H9 (cell line): Measurements from ENCODE around the gene OR4S2. TPM values are rescaled to one million over a fixed set of nuclear protein-coding genes. Genes with fewer than 3 reads are reported as not detected.

ENCODE experiments used
- DNase-seq: peaks from one replicate; pipeline ENCODE4 v3.0.0-alpha.2; 2017
- H2AFZ ChIP-seq: one replicate; pipeline ENCODE4 v1.6.1; 2013; ENCODE audit warnings: mild to moderate bottlenecking, low read length, control low read depth, moderate library complexity
- H2AK5ac ChIP-seq: 2 replicates; pipeline ENCODE4 v1.6.1; 2013; ENCODE audit warnings: low read length, control low read depth, mixed read lengths; ENCODE audit not compliant: insufficient read length
- H2BK120ac ChIP-seq: one replicate; pipeline ENCODE4 v1.6.1; 2013; ENCODE audit warnings: low read depth, mild to moderate bottlenecking, low read length, control low read depth, inconsistent platforms; ENCODE audit not compliant: poor library complexity, severe bottlenecking
- H2BK12ac ChIP-seq: 2 replicates; pipeline ENCODE4 v1.6.1; 2013; ENCODE audit warnings: low read length, control low read depth, mixed read lengths, low read depth; ENCODE audit not compliant: insufficient read length
- H2BK15ac ChIP-seq: 2 replicates; pipeline ENCODE4 v1.6.1; 2013; ENCODE audit warnings: low read depth, low read length, control low read depth
- H2BK20ac ChIP-seq: one replicate; pipeline ENCODE4 v1.6.1; 2013; ENCODE audit warnings: low read depth, mild to moderate bottlenecking, low read length, control low read depth, inconsistent platforms; ENCODE audit not compliant: poor library complexity, severe bottlenecking
- H2BK5ac ChIP-seq: 2 replicates; pipeline ENCODE4 v1.6.1; 2013; ENCODE audit warnings: low read length, control low read depth, mixed read lengths; ENCODE audit not compliant: insufficient read length
- H3K14ac ChIP-seq: 2 replicates; pipeline ENCODE4 v1.6.1; 2013; ENCODE audit warnings: low read length, control low read depth; ENCODE audit not compliant: insufficient read depth
- H3K18ac ChIP-seq: 2 replicates; pipeline ENCODE4 v1.6.1; 2013; ENCODE audit warnings: low read depth, mild to moderate bottlenecking, mixed read lengths, low read length, control low read depth; ENCODE audit not compliant: insufficient read length
- H3K23ac ChIP-seq: 2 replicates; pipeline ENCODE4 v1.6.1; 2013; ENCODE audit warnings: low read length, control low read depth, mixed read lengths, low read depth; ENCODE audit not compliant: insufficient read length
- H3K23me2 ChIP-seq: 2 replicates; pipeline ENCODE4 v1.6.1; 2013; ENCODE audit warnings: low read depth, mild to moderate bottlenecking, mixed read lengths, low read length, control low read depth; ENCODE audit not compliant: insufficient read length, poor library complexity, severe bottlenecking
- H3K27ac ChIP-seq: 2 replicates; pipeline ENCODE4 v1.5.1; 2013; ENCODE audit warnings: low read length, control low read depth, mixed read lengths, low read depth; ENCODE audit not compliant: insufficient read length
- H3K27me3 ChIP-seq: 2 replicates; pipeline ENCODE4 v1.6.1; 2013; ENCODE audit warnings: low read length, control low read depth, inconsistent platforms; ENCODE audit not compliant: insufficient read depth
- H3K4ac ChIP-seq: 2 replicates; pipeline ENCODE4 v1.6.1; 2013; ENCODE audit warnings: low read depth, mild to moderate bottlenecking, control low read depth, inconsistent platforms, low read length, moderate library complexity
- H3K4me1 ChIP-seq: 2 replicates; pipeline ENCODE4 v1.6.1; 2013; ENCODE audit warnings: low read length, control low read depth, inconsistent platforms; ENCODE audit not compliant: insufficient read depth
- H3K4me2 ChIP-seq: 2 replicates; pipeline ENCODE4 v1.6.1; 2013; ENCODE audit warnings: low read length, control low read depth, mixed read lengths; ENCODE audit not compliant: insufficient read length, insufficient read depth
- H3K56ac ChIP-seq: 2 replicates; pipeline ENCODE4 v1.6.1; 2013; ENCODE audit warnings: low read depth, mild to moderate bottlenecking, mixed read lengths, low read length, control low read depth; ENCODE audit not compliant: insufficient read length
- H3K79me1 ChIP-seq: 2 replicates; pipeline ENCODE4 v1.6.1; 2013; ENCODE audit warnings: low read depth, mild to moderate bottlenecking, moderate library complexity, low read length, control low read depth, inconsistent platforms; ENCODE audit not compliant: insufficient read depth, poor library complexity, severe bottlenecking
- H3K79me2 ChIP-seq: 2 replicates; pipeline ENCODE4 v1.6.1; 2013; ENCODE audit warnings: low read length, control low read depth, inconsistent platforms; ENCODE audit not compliant: insufficient read depth
- H3K9ac ChIP-seq: 2 replicates; pipeline ENCODE4 v1.6.1; 2013; ENCODE audit warnings: low read length, control low read depth, mixed read lengths; ENCODE audit not compliant: insufficient read length; ENCODE audit errors: extremely low read depth
- H3K9me3 ChIP-seq: one replicate; pipeline ENCODE4 v1.6.1; 2013; ENCODE audit warnings: low read depth, low read length, inconsistent platforms; ENCODE audit not compliant: control insufficient read depth
- H3T11ph ChIP-seq: one replicate; pipeline ENCODE4 v1.6.1; 2013; ENCODE audit warnings: mild to moderate bottlenecking, low read length, control low read depth, inconsistent platforms
- H4K20me1 ChIP-seq: one replicate; pipeline ENCODE4 v1.6.1; 2013; ENCODE audit not compliant: control insufficient read depth, insufficient read length, insufficient read depth
- H4K5ac ChIP-seq: 2 replicates; pipeline ENCODE4 v1.6.1; 2013; ENCODE audit warnings: low read depth, mild to moderate bottlenecking, mixed read lengths, low read length, control low read depth; ENCODE audit not compliant: insufficient read length
- H4K8ac ChIP-seq: replicated peaks from 2 replicates; pipeline ENCODE4 v1.6.1; 2013; ENCODE audit warnings: low read length, control low read depth, mixed read lengths, low read depth; ENCODE audit not compliant: insufficient read length
- H4K91ac ChIP-seq: 2 replicates; pipeline ENCODE4 v1.6.1; 2013; ENCODE audit warnings: low read depth, mild to moderate bottlenecking, moderate library complexity, mixed read lengths, low read length, control low read depth; ENCODE audit not compliant: insufficient read length
- H3K27ac Mint-ChIP-seq, 3 experiments: 2 replicates in 2 of 3; 3 replicates in 1 of 3; pipeline ENCODE4 v1.8.0; 2020 to 2021; ENCODE audit warnings: mixed read lengths in 3 of 3, mild to moderate bottlenecking in 1 of 3, moderate library complexity in 1 of 3
- H3K27me3 Mint-ChIP-seq: 2 replicates; pipeline ENCODE4 v1.8.0; 2021; ENCODE audit warnings: low read depth, mild to moderate bottlenecking, moderate library complexity, mixed read lengths
- H3K36me3 Mint-ChIP-seq, 3 experiments: 2 replicates in 2 of 3; 3 replicates in 1 of 3; pipeline ENCODE4 v1.8.0; 2020 to 2021; ENCODE audit warnings: low read depth in 3 of 3, mixed read lengths in 3 of 3; ENCODE audit not compliant: insufficient read depth in 1 of 3
- H3K4me1 Mint-ChIP-seq, 2 experiments: 2 replicates each; pipeline ENCODE4 v1.8.0; 2020; ENCODE audit warnings: mixed read lengths in 2 of 2
- H3K4me3 Mint-ChIP-seq, 2 experiments: 2 replicates in 1 of 2; 3 replicates in 1 of 2; pipeline ENCODE4 v1.8.0; 2020 to 2021; ENCODE audit warnings: mild to moderate bottlenecking in 2 of 2, mixed read lengths in 2 of 2, moderate library complexity in 1 of 2
- H3K9me3 Mint-ChIP-seq, 2 experiments: 2 replicates in 1 of 2; 3 replicates in 1 of 2; pipeline ENCODE4 v1.8.0; 2020; ENCODE audit warnings: mild to moderate bottlenecking in 2 of 2, mixed read lengths in 2 of 2, moderate library complexity in 1 of 2
- CTCF ChIP-seq: fragments of 200-600 bp; sonication (generic); conservative IDR thresholded peaks from 3 replicates; pipeline ENCODE4 v1.8.0; 2021; ENCODE audit warnings: antibody characterized with exemption, mild to moderate bottlenecking
- WGBS: extraction: QIAGEN DNeasy Blood & Tissue Kit; methylation state at CpG from one replicate; pipeline ENCODE4 v1.1.7; 2013; ENCODE audit warnings: missing lambda C conversion rate, low lambda C conversion rate, mixed read lengths; ENCODE audit not compliant: insufficient read length; ENCODE audit errors: extremely low coverage; 5-methylcytosine and 5-hydroxymethylcytosine counted together
- total RNA-seq: library from RNA; stranded (reverse); gene quantifications from 2 replicates; pipeline ENCODE4 v1.2.1, GENCODE V29; 2021

OR4S2 gene
- total RNA-seq, 1 experiment from 2014 or later = not detected

DNA sequence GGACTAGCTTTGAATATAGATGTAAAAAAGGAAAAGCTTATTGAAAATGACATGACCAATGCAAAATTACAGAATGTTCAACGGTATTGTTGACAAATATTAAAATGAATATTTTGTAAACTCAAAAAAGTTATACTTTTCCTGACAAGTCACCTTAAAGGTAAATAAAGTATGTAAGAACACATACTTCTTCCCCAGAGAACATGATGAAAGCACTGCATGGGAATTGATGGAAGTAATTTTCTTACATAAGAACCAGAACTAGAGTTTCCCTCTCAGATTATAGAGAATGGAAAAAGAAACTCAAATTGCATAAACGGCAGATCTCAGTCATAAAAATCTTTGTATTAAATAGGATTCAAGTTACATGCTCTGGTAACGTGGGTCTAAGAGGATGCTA lies 13.3 kb upstream of the OR4S2 start, which contains the start of gene OR4P4:
TSS of gene OR4P4 (plus strand) at position 301 of the 400 bp plus-strand sequence.
- Histone ChIP-seq H2BK5ac (no peak within 1 kb of the TSS), H4K20me1 (no peaks in the 10 kb centered on the region), H2BK12ac (no peak within 1 kb of the TSS), H3K9ac (no peak within 1 kb of the TSS), H4K5ac (no peak within 1 kb of the TSS), H2BK20ac (no peak within 1 kb of the TSS), H3T11ph (no peak within 1 kb of the TSS), H3K56ac (no peak within 1 kb of the TSS), H2AFZ (no peak within 1 kb of the TSS), H3K9me3 (peaks cover 10% of the 10 kb centered on the region), H3K14ac (no peak within 1 kb of the TSS), H3K4ac (no peak within 1 kb of the TSS), H3K27ac (no peak within 1 kb of the TSS), H2BK120ac (no peak within 1 kb of the TSS), H3K23me2 (no peaks in the 10 kb centered on the region), H3K4me1 (no peaks in the 10 kb centered on the region), H4K8ac (no peak within 1 kb of the TSS), H3K23ac (no peak within 1 kb of the TSS), H3K4me2 (no peak within 1 kb of the TSS), H4K91ac (no peak within 1 kb of the TSS), H3K18ac (no peak within 1 kb of the TSS), H2BK15ac (no peak within 1 kb of the TSS), H3K79me2 (no peaks in the 10 kb centered on the region), H3K27me3 (no peaks in the 10 kb centered on the region), H3K79me1 (no peaks in the 10 kb centered on the region), H2AK5ac (no peak within 1 kb of the TSS)
- H3K36me3 Mint-ChIP-seq = peaks cover 0 to 2% (median 0%) of the 10 kb centered on the region in 3 experiments; a peak in 1 of 7 replicates
- WGBS = no CpG with 5 or more reads among the region's 3 CpGs
- no peaks in the 10 kb centered on the region; the same call in 1 of the 2 replicates for H3K27me3 Mint-ChIP-seq
- DNase-seq = no peak
- no peak for TF ChIP-seq CTCF
- no peaks in the 10 kb centered on the region for H3K4me1 Mint-ChIP-seq
- no peak within 1 kb of the TSS for H3K4me3 Mint-ChIP-seq
- no peak within 1 kb of the TSS for H3K27ac Mint-ChIP-seq
- H3K9me3 Mint-ChIP-seq = peaks cover 53 to 58% of the 10 kb centered on the region in 2 experiments
